Right cardiac atrium (tissue), 5 donors: ENCODE data around the gene IMPG2. TPM values are rescaled to one million over a fixed set of nuclear protein-coding genes. Genes with fewer than 3 reads are reported as not detected.

Experiments used
- ATAC-seq, 2 donors: fragments of 200-7000 bp; cut with Tn5 transposase; one replicate each; pipeline versions ENCODE4 v1.8.0 to v1.9.1; 2020; ENCODE audit warnings: moderate library complexity in 2 of 2, mild to moderate bottlenecking in 1 of 2
- DNase-seq, 3 donors: peaks; one replicate each; pipeline ENCODE4 v3.0.0-alpha.2; 2020
- H3K27ac ChIP-seq: one replicate; pipeline ENCODE4 v1.5.1; 2013; ENCODE audit warnings: mild to moderate bottlenecking, low read length, control low read depth, moderate library complexity
- H3K27me3 ChIP-seq: one replicate; pipeline ENCODE4 v1.6.1; 2013; ENCODE audit not compliant: control insufficient read depth, insufficient read depth
- H3K4me1 ChIP-seq: one replicate; pipeline ENCODE4 v1.6.1; 2013; ENCODE audit warnings: low read length; ENCODE audit not compliant: control insufficient read depth, insufficient read depth
- H3K4me3 ChIP-seq: one replicate; pipeline ENCODE4 v1.5.1; 2013; ENCODE audit warnings: low read length, control low read depth
- H3K9me3 ChIP-seq: one replicate; pipeline ENCODE4 v1.6.1; 2013; ENCODE audit warnings: low read length; ENCODE audit not compliant: control insufficient read depth
- WGBS: extraction: QIAGEN DNeasy Blood & Tissue Kit; methylation state at CpG from one replicate; pipeline ENCODE4 v1.1.7; 2013; 5-methylcytosine and 5-hydroxymethylcytosine counted together
- intact Hi-C, 4 donors: fragments of 100-400 bp; cut with DNase I; formaldehyde crosslinking; loops; one replicate each; pipeline versions ENCODE4 v1.11.0 to v1.14.0; 2022 to 2023
- polyA plus RNA-seq: library from polyadenylated mRNA; stranded (reverse); fragments of 200-250 nt; gene quantifications from one replicate; pipeline ENCODE4 v1.2.3, GENCODE V29; 2013
- total RNA-seq, 4 donors: library from RNA; stranded (reverse); fragmentation: NEBNext Ultra II Directional; extraction: Animal tissue kit (Norgen Biotek cat#: 25700); gene quantifications; one replicate each; pipeline ENCODE4 v1.2.1, GENCODE V29; 2021
- donor health status: healthy with polysubstance abuse.
- donor health status: DM: no; HTN: yes; CAD: no.
- donor health status: DM: no; HTN: no; CAD: no.
- donor health status: DM: no; HTN: yes; CAD: no; lungs with severe emphysema.
- donor health status: DM: yes; HTN: yes; CAD: no.

The IMPG2 gene
- total and polyA plus RNA-seq, 5 donors, result 0.05 to 0.49 (median 0.37) TPM

DNA sequence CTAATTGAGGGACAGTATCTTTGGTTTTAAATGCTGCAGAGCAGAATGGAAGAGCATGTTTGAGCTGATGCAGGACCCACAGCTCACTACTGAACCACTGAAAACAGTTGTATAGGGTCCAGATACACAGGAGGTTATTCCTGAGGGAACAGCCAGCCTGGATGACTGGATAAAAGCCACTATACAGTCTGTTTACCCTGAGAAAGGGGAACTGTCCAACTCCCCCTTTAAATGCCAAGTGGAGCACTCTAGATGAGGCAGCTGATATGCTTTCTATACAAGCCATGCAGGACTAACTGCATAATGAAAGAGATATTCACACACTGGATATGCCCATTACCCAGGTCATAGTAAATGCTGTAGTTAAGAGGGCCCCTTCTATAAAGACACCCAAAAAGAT lies 138.6 kb downstream of the IMPG2 start:
- no peak for DNase-seq
- Histone ChIP-seq H3K9me3 (no peaks in the 10 kb centered on the region), H3K4me3 (no peak overlapping the region), H3K4me1 (no peaks in the 10 kb centered on the region), H3K27me3 (no peaks in the 10 kb centered on the region), H3K27ac (no peak overlapping the region)
- no peak for ATAC-seq
- intact Hi-C loops, result no loop called here

DNA sequence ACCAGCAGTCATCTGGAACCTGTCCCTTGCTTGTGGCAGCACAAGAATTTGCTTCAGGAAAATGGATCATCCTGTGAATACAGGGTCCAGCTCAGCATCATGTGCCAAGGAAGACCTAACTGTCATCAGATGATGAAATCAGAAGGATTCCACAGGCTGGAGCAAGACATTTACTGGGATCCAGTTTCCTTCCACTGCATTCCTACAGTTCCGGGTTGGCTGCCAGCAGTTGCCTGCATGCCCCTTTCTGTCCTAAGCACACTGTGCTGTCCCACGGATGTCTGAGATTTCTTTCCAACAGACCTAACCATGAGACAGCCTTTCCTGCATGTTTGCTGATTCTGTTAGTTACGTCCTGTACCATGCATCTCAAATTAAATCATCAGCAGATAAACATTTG lies 140.7 kb downstream of the IMPG2 start:
- Histone ChIP-seq H3K4me3 (no peak overlapping the region), H3K27me3 (no peaks in the 10 kb centered on the region), H3K9me3 (no peaks in the 10 kb centered on the region), H3K27ac (no peak overlapping the region), H3K4me1 (no peaks in the 10 kb centered on the region)
- peak in 1 of 2 donors; percentile 29 for ATAC-seq
- no peak for DNase-seq
- intact Hi-C loops, result no loop called here
- 45% methylated on average over 3 of the region's 3 CpGs for WGBS

DNA sequence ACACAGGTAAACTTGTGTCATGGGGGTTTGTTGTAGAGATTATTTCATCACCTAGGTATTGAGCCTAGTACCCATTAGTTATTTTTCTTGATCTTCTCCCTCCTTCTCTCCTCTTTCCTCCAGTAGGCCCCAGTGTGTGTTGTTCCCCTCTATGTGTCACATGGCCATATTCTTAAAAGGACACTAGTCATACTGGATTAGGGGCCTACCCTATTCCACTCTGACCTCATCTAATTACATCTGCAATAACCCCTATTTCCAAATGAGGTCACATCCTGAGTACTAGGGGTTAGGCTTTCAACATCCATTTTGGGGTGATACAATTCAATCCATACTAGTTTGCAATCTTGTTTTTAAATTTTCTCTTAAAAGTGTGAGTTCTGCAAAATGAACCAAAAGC lies 142.8 kb downstream of the IMPG2 start:
- Histone ChIP-seq H3K4me1 (no peaks in the 10 kb centered on the region), H3K27me3 (no peaks in the 10 kb centered on the region), H3K27ac (no peak overlapping the region), H3K9me3 (no peaks in the 10 kb centered on the region), H3K4me3 (no peak overlapping the region)
- ATAC-seq (no peak), DNase-seq (no peak)
- intact Hi-C loops, result no loop called here

Other genes starting within 250 kb of the IMPG2 start
- 10 to 100 TPM; 10.8 to 12.1 (median 11.6) TPM for gene SENP7, start 192.6 kb upstream of the IMPG2 start, total RNA-seq
- gene SENP7, start 192.6 kb upstream of the IMPG2 start, polyA plus RNA-seq, result 6.0 TPM
- 10 to 100 TPM; 18.8 to 22.6 (median 19.8) TPM for gene TRMT10C, start 241.3 kb upstream of the IMPG2 start, total RNA-seq
- gene TRMT10C, start 241.3 kb upstream of the IMPG2 start, polyA plus RNA-seq, result 26.0 TPM